Esophagus squamous epithelium (tissue), 5 donors: ENCODE measurements around the gene DRGX. TPM values are rescaled to one million over a fixed set of nuclear protein-coding genes. Genes with fewer than 3 reads are reported as not detected.

Source experiments
- DNase-seq: peaks from one replicate; lab custom pipeline; 2025; lab: John Stamatoyannopoulos, UW
- H3K27ac ChIP-seq, 4 donors: fragments of 200-600 bp; sonication (generic); one replicate each; pipeline ENCODE4 v1.5.1; 2016 to 2019; ENCODE audit warnings: mild to moderate bottlenecking in 1 of 4
- H3K27me3 ChIP-seq, 4 donors: fragments of 200-600 bp; sonication (generic); 1 replicate in 3 of 4; 2 replicates in 1 of 4; pipeline versions ENCODE4 v1.5.1 to v1.6.0; 2017 to 2021; ENCODE audit warnings: antibody characterized with exemption in 1 of 4
- H3K36me3 ChIP-seq, 3 donors: fragments of 200-600 bp; sonication (generic); one replicate each; pipeline ENCODE4 v1.5.1; 2016 to 2019
- H3K4me1 ChIP-seq, 3 donors: fragments of 200-600 bp; sonication (generic); one replicate each; pipeline ENCODE4 v1.5.1; 2017 to 2019
- H3K4me3 ChIP-seq, 4 donors: fragments of 200-600 bp; sonication (generic); 1 replicate in 3 of 4; 2 replicates in 1 of 4; pipeline ENCODE4 v1.5.1; 2016 to 2019; ENCODE audit warnings: mild to moderate bottlenecking in 2 of 4, moderate library complexity in 1 of 4
- H3K9me3 ChIP-seq, 3 donors: fragments of 200-600 bp; sonication (generic); one replicate each; pipeline ENCODE4 v1.5.1; 2016 to 2019
- POLR2A ChIP-seq, 4 donors: fragments of 450-650 bp; IDR thresholded peaks; one replicate each; pipeline ENCODE4 v1.6.1; 2017; ENCODE audit warnings: antibody characterized with exemption in 4 of 4, mild to moderate bottlenecking in 4 of 4, moderate library complexity in 3 of 4
- WGBS, 2 donors: methylation state at CpG; one replicate each; pipeline ENCODE4 v1.1.5; 2018; 5-methylcytosine and 5-hydroxymethylcytosine counted together
- intact Hi-C: fragments of 100-400 bp; cut with DNase I; formaldehyde crosslinking; loops from one replicate; pipeline ENCODE4 v1.15.0; 2022
- total RNA-seq, 4 donors: library from RNA; depleted of rRNA; stranded (reverse); fragments of >200 nt; gene quantifications; one replicate each; pipeline ENCODE4 v1.1.0, GENCODE V29; 2016
- TF ChIP-seq, protein P1 (sequence below), 6 experiments: fragments of 450-650 bp in 4 of 6; fragments of 200-600 bp in 2 of 6; sonication (generic) in 2 of 6; IDR thresholded peaks; one replicate each; pipeline ENCODE4 v1.5.1; 2016 to 2019; ENCODE audit warnings: antibody characterized with exemption in 6 of 6, mild to moderate bottlenecking in 4 of 6, moderate library complexity in 4 of 6
- donor health status: DM: yes; HTN: yes; CAD: no.

DRGX gene
- total RNA-seq, 4 donors from 2014 or later, result not detected

DNA sequence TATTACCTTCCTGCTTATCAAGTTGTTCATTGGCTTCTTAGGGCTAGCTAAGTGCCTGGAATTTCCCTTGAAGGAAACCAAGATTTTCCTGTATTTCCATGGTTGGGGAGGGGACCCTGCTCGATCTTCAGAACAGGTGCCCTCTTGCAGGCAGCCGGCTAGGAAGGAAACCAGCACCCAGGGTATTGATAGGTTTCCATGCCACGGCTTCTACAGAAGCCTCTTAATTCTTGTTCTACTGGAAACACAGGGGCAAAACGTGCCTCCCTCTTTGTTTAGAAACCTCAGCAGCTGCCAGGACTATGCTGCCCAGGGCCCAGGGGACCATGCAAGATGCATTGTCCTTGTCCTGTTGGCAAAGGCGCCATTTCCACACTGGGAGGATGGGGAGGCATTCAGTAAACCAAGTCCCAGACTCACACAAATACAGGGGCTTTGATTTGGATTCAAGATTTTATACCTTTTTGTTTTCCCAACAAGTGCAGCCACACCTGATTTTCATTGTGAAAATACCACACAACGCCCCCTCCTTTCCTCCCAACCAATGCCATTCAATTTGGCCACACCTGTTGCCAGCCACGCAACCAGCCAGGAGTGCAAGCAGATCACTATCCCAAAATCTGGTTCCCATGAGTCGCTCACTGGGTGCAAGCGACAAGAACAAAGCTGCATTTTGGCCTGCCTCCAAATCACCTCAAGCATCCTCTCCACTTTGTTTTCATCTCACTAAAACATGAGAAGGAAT is 67.3 kb downstream of the DRGX start:
- no peak for TF ChIP-seq POLR2A (IDR thresholded peaks at IDR 0.05)
- TF ChIP-seq, protein P1, sequence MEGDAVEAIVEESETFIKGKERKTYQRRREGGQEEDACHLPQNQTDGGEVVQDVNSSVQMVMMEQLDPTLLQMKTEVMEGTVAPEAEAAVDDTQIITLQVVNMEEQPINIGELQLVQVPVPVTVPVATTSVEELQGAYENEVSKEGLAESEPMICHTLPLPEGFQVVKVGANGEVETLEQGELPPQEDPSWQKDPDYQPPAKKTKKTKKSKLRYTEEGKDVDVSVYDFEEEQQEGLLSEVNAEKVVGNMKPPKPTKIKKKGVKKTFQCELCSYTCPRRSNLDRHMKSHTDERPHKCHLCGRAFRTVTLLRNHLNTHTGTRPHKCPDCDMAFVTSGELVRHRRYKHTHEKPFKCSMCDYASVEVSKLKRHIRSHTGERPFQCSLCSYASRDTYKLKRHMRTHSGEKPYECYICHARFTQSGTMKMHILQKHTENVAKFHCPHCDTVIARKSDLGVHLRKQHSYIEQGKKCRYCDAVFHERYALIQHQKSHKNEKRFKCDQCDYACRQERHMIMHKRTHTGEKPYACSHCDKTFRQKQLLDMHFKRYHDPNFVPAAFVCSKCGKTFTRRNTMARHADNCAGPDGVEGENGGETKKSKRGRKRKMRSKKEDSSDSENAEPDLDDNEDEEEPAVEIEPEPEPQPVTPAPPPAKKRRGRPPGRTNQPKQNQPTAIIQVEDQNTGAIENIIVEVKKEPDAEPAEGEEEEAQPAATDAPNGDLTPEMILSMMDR (IDR thresholded peaks at IDR 0.05), result no peak
- 65 to 66% methylated on average over 7 to 8 of the region's 9 CpGs for WGBS, 2 donors
- no peak for DNase-seq
- no peaks in the 10 kb centered on the region for H3K4me1 ChIP-seq
- no peaks in the 10 kb centered on the region for H3K27me3 ChIP-seq
- no peak overlapping the region for H3K27ac ChIP-seq
- no peaks in the 10 kb centered on the region for H3K36me3 ChIP-seq
- no peaks in the 10 kb centered on the region for H3K9me3 ChIP-seq
- H3K4me3 ChIP-seq, result no peak overlapping the region
- intact Hi-C loops, result no loop called here

DNA sequence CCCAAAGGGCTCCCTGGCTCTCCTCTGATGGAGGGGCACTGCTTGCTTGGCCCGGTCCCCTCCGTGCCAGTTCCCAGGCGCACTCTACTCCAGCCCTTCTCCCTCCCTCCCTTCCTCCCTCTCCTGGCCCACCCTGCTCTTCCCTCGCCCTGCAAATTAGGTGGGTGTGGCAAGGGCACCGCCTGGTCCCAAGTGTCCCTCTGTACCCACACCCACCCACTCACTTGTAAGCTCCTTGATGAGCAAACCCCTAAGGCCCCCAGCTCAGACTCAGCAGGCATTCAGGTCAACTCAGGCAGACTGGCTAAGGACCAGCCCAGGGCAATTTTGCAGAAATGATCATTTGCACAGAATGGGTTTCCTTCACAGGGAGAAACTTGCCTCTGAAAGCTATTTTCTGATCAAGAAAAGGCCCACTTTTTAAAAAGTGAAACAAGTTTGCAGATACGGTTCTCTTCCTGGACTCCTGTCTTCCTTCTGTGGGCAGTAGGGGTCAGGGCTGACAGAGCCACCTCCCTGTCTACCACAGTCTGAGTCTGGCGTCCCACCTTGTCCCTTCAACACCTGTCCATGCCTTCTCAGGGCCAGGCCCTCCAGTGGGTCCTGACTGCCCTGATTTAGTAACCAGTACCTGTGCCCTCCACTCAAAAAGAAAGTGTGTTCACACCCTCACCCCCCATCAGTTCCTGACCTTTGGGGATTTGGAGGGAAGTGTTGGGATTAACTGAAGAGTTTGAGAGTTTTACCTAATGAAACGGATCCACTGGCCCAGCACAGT is 68.7 kb downstream of the DRGX start:
- TF ChIP-seq POLR2A (IDR thresholded peaks at IDR 0.05), result no peak
- TF ChIP-seq, protein P1 (IDR thresholded peaks at IDR 0.05), result no peak
- Histone ChIP-seq H3K4me1 (no peaks in the 10 kb centered on the region), H3K27me3 (no peaks in the 10 kb centered on the region), H3K4me3 (no peak overlapping the region), H3K27ac (no peak overlapping the region), H3K9me3 (no peaks in the 10 kb centered on the region), H3K36me3 (no peaks in the 10 kb centered on the region)
- 83 to 87% methylated on average over 6 to 8 of the region's 8 CpGs for WGBS, 2 donors
- no peak for DNase-seq
- intact Hi-C loops, result no loop called here

DNA sequence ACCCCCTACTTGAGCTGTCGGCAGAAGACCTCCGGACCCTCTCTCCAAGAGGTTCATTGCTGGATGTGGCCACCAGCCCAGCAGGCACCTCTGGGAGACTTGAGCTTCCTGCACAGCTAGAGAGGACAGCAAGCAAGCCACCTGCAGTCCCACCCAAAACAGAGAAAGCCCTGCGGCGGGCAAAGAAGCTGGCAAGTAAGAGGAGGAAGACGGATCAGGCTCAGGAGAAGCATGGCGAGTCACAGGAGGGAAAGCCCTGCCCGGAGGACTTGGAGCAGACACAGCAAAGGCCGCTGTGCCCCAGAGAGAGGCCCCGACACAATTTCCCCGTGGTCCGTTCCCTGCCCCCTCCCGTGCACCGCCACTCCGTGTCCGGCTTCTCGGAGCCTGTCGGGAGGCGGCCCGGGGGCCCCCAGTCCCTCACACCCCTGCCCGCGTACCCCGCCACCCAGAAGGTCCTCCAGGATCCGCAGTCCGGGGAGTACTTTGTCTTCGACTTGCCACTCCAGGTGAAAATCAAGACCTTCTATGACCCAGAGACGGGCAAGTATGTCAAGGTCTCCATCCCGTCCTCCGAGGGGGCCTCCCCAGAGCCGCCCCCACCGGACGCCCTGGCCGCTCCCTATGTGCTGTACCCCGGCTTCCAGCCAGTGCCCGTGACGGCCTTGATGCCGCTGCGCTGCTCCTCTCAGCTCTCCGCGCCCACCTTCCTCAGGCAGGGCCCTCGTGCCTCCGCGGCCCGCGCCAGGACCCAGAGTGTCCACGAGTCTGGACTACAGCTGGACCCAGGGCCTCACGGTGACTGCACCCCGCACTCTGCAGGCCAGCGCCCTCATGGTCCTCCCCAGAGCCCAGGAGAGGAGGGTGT is 69.7 kb downstream of the DRGX start:
- Histone ChIP-seq H3K27me3 (no peaks in the 10 kb centered on the region), H3K27ac (no peak overlapping the region), H3K4me1 (no peaks in the 10 kb centered on the region), H3K9me3 (no peaks in the 10 kb centered on the region), H3K4me3 (no peak overlapping the region), H3K36me3 (no peaks in the 10 kb centered on the region)
- TF ChIP-seq POLR2A (IDR thresholded peaks at IDR 0.05), result no peak
- TF ChIP-seq, protein P1 (IDR thresholded peaks at IDR 0.05), result no peak
- intact Hi-C loops, result no loop called here
- 91 to 96% methylated on average over 22 to 28 of the region's 48 CpGs for WGBS, 2 donors
- DNase-seq, result no peak

DNA sequence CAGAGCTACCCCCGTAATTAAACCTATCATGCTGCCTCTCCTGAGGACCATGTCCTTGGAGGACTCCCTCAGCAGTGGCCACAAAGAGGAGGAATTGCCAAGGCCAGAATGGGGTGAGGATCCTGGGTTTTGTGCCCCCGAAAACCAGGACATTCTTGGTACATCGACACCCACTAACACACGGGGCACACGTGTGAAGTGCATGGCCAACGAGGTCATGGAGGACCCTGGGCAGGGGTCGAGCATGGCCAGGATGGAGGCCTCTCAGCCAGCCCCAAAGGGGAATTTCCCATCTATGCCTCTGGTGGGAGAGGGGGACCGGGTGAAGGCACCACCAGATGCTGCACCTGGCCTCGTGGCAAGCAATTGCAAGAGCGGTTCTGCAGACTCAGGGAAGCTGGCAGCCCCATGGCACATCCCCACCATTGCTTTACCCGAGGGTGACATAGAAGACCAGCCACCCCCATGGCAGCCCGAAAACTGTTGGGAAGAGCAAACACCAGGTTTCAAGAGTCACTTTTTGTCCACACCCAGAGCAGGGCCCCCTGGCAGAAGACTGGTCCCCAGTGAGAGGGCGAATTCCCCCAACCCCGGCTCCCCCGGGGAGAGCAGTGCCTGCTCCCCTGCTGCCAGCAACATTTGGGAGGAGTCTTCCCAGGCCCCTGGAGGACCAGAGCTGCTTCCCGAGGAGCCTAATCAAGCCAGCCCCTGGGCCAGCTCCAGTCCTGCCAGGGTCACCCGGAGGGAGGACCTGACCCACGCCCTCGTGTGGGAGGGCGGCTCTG is 70.6 kb downstream of the DRGX start:
- no peak for TF ChIP-seq POLR2A (IDR thresholded peaks at IDR 0.05)
- TF ChIP-seq, protein P1 (IDR thresholded peaks at IDR 0.05), result no peak
- no peak for DNase-seq
- no peaks in the 10 kb centered on the region for H3K27me3 ChIP-seq
- intact Hi-C loops, result no loop called here
- H3K27ac ChIP-seq, result no peak overlapping the region
- no peaks in the 10 kb centered on the region for H3K36me3 ChIP-seq
- no peaks in the 10 kb centered on the region for H3K9me3 ChIP-seq
- H3K4me3 ChIP-seq, result no peak overlapping the region
- H3K4me1 ChIP-seq, result no peaks in the 10 kb centered on the region
- 81 to 100% methylated on average over 1 to 8 of the region's 20 CpGs for WGBS, 2 donors
